HepG2 (cell line): Measurements from ENCODE around the gene ATL2. TPM values are rescaled to one million over a fixed set of nuclear protein-coding genes. Genes with fewer than 3 reads are reported as not detected.

Experiments used
- ARHGAP35 ChIP-seq: sonication (generic); formaldehyde crosslinking; IDR thresholded peaks from 2 replicates; pipeline ENCODE4 v1.9.0; 2022; ENCODE audit warnings: mild to moderate bottlenecking, inconsistent platforms, moderate library complexity, missing genetic modification reagents, borderline replicate concordance
- ARID5B ChIP-seq: IDR thresholded peaks from 2 replicates; pipeline ENCODE4 v1.4.0; 2020; ENCODE audit warnings: mild to moderate bottlenecking, missing genetic modification reagents
- CBX5 ChIP-seq: sonication (generic); formaldehyde crosslinking; IDR thresholded peaks from 2 replicates; pipeline ENCODE4 v1.4.0; 2020; ENCODE audit warnings: missing genetic modification reagents, borderline replicate concordance
- CHCHD3 ChIP-seq: sonication (generic); formaldehyde crosslinking; IDR thresholded peaks from 2 replicates; pipeline ENCODE4 v1.8.0; 2022; ENCODE audit warnings: mild to moderate bottlenecking, missing genetic modification reagents, moderate library complexity
- DNMT3B ChIP-seq: conservative IDR thresholded peaks from 2 replicates; pipeline ENCODE4 v1.6.1; 2016; ENCODE audit warnings: missing biosample characterization, control low read depth
- EEA1 ChIP-seq: sonication (generic); formaldehyde crosslinking; IDR thresholded peaks from 2 replicates; pipeline ENCODE4 v1.5.1; 2020; ENCODE audit warnings: mild to moderate bottlenecking, missing genetic modification reagents, borderline replicate concordance
- JUND ChIP-seq: sonication (generic); formaldehyde crosslinking; IDR thresholded peaks from 2 replicates; pipeline ENCODE4 v1.8.0; 2022; ENCODE audit warnings: mild to moderate bottlenecking, missing genetic modification reagents
- NAIF1 ChIP-seq: sonication (generic); formaldehyde crosslinking; IDR thresholded peaks from 2 replicates; pipeline ENCODE4 v1.5.0; 2020; ENCODE audit warnings: mild to moderate bottlenecking, missing genetic modification reagents, borderline replicate concordance
- NFIB ChIP-seq: sonication (generic); formaldehyde crosslinking; IDR thresholded peaks from 2 replicates; pipeline ENCODE4 v1.9.0; 2021; ENCODE audit warnings: missing genetic modification reagents, mild to moderate bottlenecking, borderline replicate concordance
- RBAK ChIP-seq: sonication (generic); formaldehyde crosslinking; IDR thresholded peaks from 2 replicates; pipeline ENCODE4 v1.5.1; 2020; ENCODE audit warnings: mild to moderate bottlenecking, missing genetic modification reagents
- RXRB ChIP-seq: IDR thresholded peaks from 2 replicates; pipeline ENCODE4 v1.6.1; 2016; ENCODE audit warnings: borderline replicate concordance, missing genetic modification reagents, missing compliant biosample characterization
- SAP130 ChIP-seq: IDR thresholded peaks from 2 replicates; pipeline ENCODE4 v1.6.1; 2016; ENCODE audit warnings: low read depth
- TBX3 ChIP-seq: fragments of 450-650 bp; IDR thresholded peaks from 2 replicates; pipeline ENCODE4 v1.6.1; 2017; ENCODE audit warnings: antibody characterized with exemption, mild to moderate bottlenecking, inconsistent platforms, borderline replicate concordance
- ZNF251 ChIP-seq: sonication (generic); formaldehyde crosslinking; IDR thresholded peaks from 2 replicates; pipeline ENCODE4 v1.9.0; 2021; ENCODE audit warnings: mild to moderate bottlenecking, missing genetic modification reagents
- ZNF253 ChIP-seq: sonication (generic); formaldehyde crosslinking; IDR thresholded peaks from 2 replicates; pipeline ENCODE4 v1.8.0; 2022; ENCODE audit warnings: mild to moderate bottlenecking, missing genetic modification reagents, borderline replicate concordance
- ZNF484 ChIP-seq: sonication (generic); formaldehyde crosslinking; IDR thresholded peaks from 2 replicates; pipeline ENCODE4 v1.5.1; 2020; ENCODE audit warnings: mild to moderate bottlenecking, low read depth, missing genetic modification reagents, borderline replicate concordance
- ZNF557 ChIP-seq: sonication (generic); formaldehyde crosslinking; IDR thresholded peaks from 2 replicates; pipeline ENCODE4 v1.4.0; 2020; ENCODE audit warnings: missing genetic modification reagents
- ZNF558 ChIP-seq: sonication (generic); formaldehyde crosslinking; IDR thresholded peaks from 2 replicates; pipeline ENCODE4 v1.9.0; 2022; ENCODE audit warnings: mild to moderate bottlenecking, missing genetic modification reagents, borderline replicate concordance
- ZNF772 ChIP-seq: sonication (generic); formaldehyde crosslinking; IDR thresholded peaks from 2 replicates; pipeline ENCODE4 v1.5.0; 2020; ENCODE audit warnings: mild to moderate bottlenecking, missing genetic modification reagents
- ZNF780A ChIP-seq: sonication (generic); formaldehyde crosslinking; IDR thresholded peaks from 2 replicates; pipeline ENCODE4 v1.8.0; 2022; ENCODE audit warnings: mild to moderate bottlenecking, missing genetic modification reagents, moderate library complexity
- polyA plus RNA-seq, 8 experiments: library from polyadenylated mRNA; depleted of rRNA in 3 of 8; stranded (reverse) in 7 of 8; unstranded in 1 of 8; fragments of >200 nt; fragmentation: Illumina TruSeq in 4 of 8; extraction: Trizol in 4 of 8; gene quantifications; 2 replicates each; pipeline versions ENCODE4 v1.2.1 to v1.2.3, GENCODE V29; 2011 to 2016; ENCODE audit warnings: low read depth in 4 of 8, missing spikeins in 1 of 8, mixed read lengths in 1 of 8; ENCODE audit not compliant: insufficient read depth in 1 of 8
- total RNA-seq, 5 experiments: library from RNA; depleted of rRNA; stranded (reverse); fragments of >200 nt; fragmentation: Illumina TruSeq; extraction: Trizol; gene quantifications; 2 replicates each; pipeline ENCODE4 v1.2.3, GENCODE V29; 2016; ENCODE audit warnings: low read depth in 1 of 5
- TF ChIP-seq, protein P1 (sequence below): sonication (generic); formaldehyde crosslinking; IDR thresholded peaks from 2 replicates; pipeline ENCODE4 v1.4.0; 2020; ENCODE audit warnings: missing genetic modification reagents
- TF ChIP-seq, protein P2 (sequence below): sonication (generic); formaldehyde crosslinking; IDR thresholded peaks from 2 replicates; pipeline ENCODE4 v1.8.0; 2023; ENCODE audit warnings: mild to moderate bottlenecking, missing genetic modification reagents
- TF ChIP-seq, protein P3 (sequence below): IDR thresholded peaks from 2 replicates; pipeline ENCODE4 v1.6.1; 2016; ENCODE audit warnings: low read depth

ATL2 gene
- total and polyA plus RNA-seq, 2 of the 13 experiments (the other 11 are each of a cell fraction or from before 2014, with no cell fraction given), result 56.5 to 119 TPM

GRCh38 chr2:38376346-38377049 is 575 bp downstream of the ATL2 start (continued):
- TF ChIP-seq CBX5 (CRISPR knock-in tag), result peak; percentile 30; the same call in 1 of the 2 replicates
- no peak for TF ChIP-seq CHCHD3
- 0 out of 2 replicates have a peak, but pooled peaks have one; percentile 21 for TF ChIP-seq ZNF557 (CRISPR knock-in tag)
- peak; percentile 58; the same call in 1 of the 2 replicates for TF ChIP-seq ZNF772
- no peak for TF ChIP-seq ARID5B
- peak; percentile 73 for TF ChIP-seq SAP130 (CRISPR knock-in tag)
- TF ChIP-seq DNMT3B (CRISPR knock-in tag), result 0 out of 2 replicates have a peak, but pooled peaks have one; percentile 38
- no peak for TF ChIP-seq ZNF251
- TF ChIP-seq ZNF780A (CRISPR knock-in tag), result no peak
- no peak for TF ChIP-seq ZNF484 (CRISPR knock-in tag)
- 0 out of 2 replicates have a peak, but pooled peaks have one; percentile 47 for TF ChIP-seq ARHGAP35 (CRISPR knock-in tag)
- 0 out of 2 replicates have a peak, but pooled peaks have one; percentile 39 for TF ChIP-seq RXRB (CRISPR knock-in tag)
- TF ChIP-seq ZNF558 (CRISPR knock-in tag), result peak; percentile 6
- TF ChIP-seq ZNF253 (CRISPR knock-in tag), result no peak
- TF ChIP-seq, protein P1, sequence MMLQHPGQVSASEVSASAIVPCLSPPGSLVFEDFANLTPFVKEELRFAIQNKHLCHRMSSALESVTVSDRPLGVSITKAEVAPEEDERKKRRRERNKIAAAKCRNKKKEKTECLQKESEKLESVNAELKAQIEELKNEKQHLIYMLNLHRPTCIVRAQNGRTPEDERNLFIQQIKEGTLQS (CRISPR knock-in tag), result no peak
- TF ChIP-seq JUND, result no peak
- TF ChIP-seq TBX3, result no peak; the same call in 1 of the 2 replicates
- 0 out of 2 replicates have a peak, but pooled peaks have one; percentile 31 for TF ChIP-seq EEA1
- TF ChIP-seq RBAK (CRISPR knock-in tag), result peak; percentile 28; the same call in 1 of the 2 replicates
- 0 out of 2 replicates have a peak, but pooled peaks have one; percentile 27 for TF ChIP-seq NFIB (CRISPR knock-in tag)
- TF ChIP-seq, protein P2, sequence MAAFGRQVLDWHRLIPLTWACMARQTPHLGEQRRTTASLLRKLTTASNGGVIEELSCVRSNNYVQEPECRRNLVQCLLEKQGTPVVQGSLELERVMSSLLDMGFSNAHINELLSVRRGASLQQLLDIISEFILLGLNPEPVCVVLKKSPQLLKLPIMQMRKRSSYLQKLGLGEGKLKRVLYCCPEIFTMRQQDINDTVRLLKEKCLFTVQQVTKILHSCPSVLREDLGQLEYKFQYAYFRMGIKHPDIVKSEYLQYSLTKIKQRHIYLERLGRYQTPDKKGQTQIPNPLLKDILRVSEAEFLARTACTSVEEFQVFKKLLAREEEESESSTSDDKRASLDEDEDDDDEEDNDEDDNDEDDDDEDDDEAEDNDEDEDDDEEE (CRISPR knock-in tag), result peak; percentile 75
- TF ChIP-seq NAIF1 (CRISPR knock-in tag), result peak; percentile 74; the same call in 1 of the 2 replicates
- TF ChIP-seq, protein P3, sequence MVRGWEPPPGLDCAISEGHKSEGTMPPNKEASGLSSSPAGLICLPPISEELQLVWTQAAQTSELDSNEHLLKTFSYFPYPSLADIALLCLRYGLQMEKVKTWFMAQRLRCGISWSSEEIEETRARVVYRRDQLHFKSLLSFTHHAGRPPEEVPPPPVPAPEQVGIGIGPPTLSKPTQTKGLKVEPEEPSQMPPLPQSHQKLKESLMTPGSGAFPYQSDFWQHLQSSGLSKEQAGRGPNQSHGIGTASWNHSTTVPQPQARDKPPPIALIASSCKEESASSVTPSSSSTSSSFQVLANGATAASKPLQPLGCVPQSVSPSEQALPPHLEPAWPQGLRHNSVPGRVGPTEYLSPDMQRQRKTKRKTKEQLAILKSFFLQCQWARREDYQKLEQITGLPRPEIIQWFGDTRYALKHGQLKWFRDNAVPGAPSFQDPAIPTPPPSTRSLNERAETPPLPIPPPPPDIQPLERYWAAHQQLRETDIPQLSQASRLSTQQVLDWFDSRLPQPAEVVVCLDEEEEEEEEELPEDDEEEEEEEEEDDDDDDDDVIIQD (CRISPR knock-in tag), result no peak
